ENCODE results near the gene CFH.
"Not testable (repeated sequence)": the region's sequence is repeated elsewhere in the genome, so short reads cannot be mapped to it uniquely, and the experiment has no call there.

The CFH gene

GRCh38 chr1:196651637-196652215 is at the start of gene CFH:
CFH (plus strand) TSS chr1:196652043; CDS start chr1:196652118, 75 bp downstream.
- DNase-seq (ENCODE audit: low read depth in 2 of 2): no peak

GRCh38 chr1:196603651-196604050 is 48.2 kb upstream of the CFH start:
- no peak for DNase-seq (ENCODE audit: low read depth in 2 of 2)

GRCh38 chr1:196607981-196608380 is 43.9 kb upstream of the CFH start:
- DNase-seq (ENCODE audit: low read depth in 2 of 2): no peak

GRCh38 chr1:196608390-196609369 is 43.2 kb upstream of the CFH start, which contains the start of gene KCNT2:
KCNT2 (minus strand) TSS chr1:196608440; CDS start chr1:196608309, 131 bp downstream.
- DNase-seq (ENCODE audit: low read depth in 2 of 2): no peak

GRCh38 chr1:196609370-196609737 is 42.5 kb upstream of the CFH start:
- no peak for DNase-seq (ENCODE audit: low read depth in 2 of 2)

DNA sequence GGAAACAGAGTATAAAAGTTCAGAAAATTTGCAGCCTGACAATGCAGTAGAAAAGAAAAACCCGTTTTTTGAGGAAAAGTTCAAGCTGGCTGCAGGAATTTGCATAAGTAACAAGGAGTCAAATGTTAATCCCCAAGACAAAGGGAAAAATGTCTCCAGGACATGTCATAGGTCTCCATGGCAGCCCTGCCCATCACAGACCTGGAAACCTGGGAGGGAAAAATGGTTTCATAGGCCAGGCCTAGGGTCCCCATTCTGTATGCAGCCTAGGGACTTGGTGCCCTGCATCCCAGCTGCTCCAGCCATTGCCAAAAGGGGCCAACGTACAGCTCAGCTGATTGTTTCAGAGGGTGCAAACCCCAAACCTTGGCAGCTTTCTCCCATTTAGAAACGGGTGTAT is 40.0 kb upstream of the CFH start:
- no peak for DNase-seq (ENCODE audit: low read depth in 2 of 2)

DNA sequence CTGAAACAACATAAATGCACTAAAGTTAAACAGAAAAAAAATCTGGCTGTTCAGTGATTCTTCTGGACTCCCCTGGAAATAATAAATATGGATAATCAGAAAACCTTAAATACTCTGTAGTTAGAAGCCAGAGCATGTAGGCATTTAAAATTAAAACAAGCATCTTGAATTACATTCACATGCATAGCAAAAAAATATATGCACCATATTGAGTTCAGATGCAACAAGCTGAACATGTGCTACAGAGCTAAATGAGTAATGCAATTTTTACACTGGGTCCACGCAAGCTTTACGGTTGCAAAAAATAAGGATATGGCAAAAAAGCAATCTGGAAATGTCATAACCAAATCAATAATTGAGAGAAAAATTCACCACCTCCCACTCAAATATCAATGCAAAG is 32.1 kb upstream of the CFH start:
- DNase-seq (ENCODE audit: low read depth in 2 of 2): no peak

DNA sequence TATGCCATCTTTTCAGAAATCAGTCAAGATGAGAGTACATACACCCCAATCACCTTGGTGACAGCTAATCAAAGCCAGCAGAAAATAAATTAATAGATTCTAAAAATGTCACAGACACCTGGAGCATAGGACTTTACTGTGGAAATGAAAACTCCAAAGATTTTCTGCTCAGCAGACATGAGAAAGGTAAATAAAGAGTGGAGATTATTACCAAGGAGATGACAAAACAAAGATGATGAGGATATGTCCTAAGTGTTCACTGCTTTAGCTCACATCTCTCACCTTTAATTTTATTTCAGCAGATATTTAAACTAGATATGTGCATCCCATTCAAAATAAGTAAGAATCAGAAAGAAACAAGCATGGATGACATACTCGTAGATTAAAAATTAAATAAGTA is 28.8 kb upstream of the CFH start:
- no peak for DNase-seq (ENCODE audit: low read depth in 2 of 2)

DNA sequence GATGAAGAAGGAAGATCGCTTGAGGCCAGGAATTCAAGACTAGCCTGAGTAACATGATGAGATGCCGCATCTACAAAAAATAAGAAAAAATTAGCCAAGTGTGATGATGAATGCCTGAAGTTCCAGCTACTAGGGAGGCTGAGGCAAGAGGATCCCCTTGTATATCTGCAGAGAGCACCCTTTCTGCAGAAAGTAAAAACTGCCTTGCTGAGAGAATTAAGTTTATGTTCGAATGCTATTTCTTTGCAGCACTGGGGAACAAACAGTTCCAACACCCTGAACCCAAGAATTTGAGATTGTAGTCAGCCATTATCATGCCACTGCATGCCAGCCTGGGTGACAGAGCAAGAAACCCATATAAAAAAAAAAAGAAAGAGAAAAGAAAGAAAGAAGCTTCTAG is 23.0 kb upstream of the CFH start:
- DNase-seq (ENCODE audit: low read depth in 2 of 2): no peak

- no peak for DNase-seq (ENCODE audit: low read depth in 2 of 2)
These were observed 14.2 kb upstream of the CFH start for GRCh38 chr1:196637606-196638005.

DNA sequence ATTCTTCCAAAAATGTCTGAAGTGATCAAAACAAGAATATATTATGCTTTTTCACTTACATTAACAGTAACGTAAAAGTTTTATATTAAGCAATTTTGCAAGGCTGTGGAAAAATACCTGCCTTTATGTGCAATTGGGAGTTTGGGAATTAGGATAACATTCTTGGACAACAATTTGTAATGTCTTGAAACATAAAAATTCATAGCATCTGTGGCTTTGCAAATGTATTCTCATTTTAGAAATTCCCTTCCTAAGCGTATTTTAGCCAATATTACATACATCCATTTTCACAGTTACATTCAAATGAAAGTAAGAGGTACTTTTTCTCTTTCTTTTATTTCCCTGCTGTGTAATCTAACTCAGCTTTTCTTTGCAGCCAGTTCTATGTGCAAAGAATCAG is 13.4 kb upstream of the CFH start:
- no peak for DNase-seq (ENCODE audit: low read depth in 2 of 2)

GRCh38 chr1:196639291-196639690 is 12.6 kb upstream of the CFH start:
- DNase-seq (ENCODE audit: low read depth in 2 of 2): not testable (repeated sequence)

DNA sequence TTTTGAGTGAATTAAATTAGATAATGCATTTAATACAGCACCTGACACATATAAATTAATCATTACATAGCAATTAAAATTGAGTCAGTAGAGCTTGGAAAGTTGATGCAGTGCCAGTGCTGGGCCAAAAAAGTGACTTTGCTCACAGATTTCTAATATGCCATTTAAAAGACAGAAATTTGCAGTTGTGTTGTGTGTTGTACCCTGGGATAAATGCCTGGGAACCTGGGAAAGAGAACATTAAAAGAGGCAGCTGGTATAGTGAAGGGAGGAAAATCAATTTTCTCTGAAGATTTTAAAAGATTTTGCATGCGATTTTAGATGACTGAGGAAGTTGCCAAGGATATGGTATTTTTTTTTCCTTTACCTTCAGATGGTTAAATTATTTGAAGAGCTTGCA is 10.9 kb upstream of the CFH start:
- DNase-seq (ENCODE audit: low read depth in 2 of 2): no peak

DNA sequence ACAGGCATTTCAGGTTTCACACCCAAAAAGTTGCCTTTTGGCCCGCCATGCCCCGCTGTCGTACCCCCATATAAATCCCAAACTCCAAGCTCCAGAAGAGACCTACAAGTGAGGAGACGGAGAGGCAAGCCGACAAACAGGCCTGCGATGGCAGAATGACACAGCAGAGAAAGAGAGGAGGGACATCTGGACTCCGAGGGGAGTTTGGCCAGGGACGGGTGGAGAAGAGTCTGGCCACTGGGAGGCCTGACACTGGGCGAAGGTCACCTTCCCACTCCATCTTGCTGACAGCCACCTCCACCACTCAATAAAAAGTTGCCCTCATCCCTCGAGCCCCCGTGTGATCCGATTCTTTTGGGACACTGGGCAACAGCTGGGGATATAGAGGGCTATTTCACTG is 1.9 kb upstream of the CFH start:
- no peak for DNase-seq (ENCODE audit: low read depth in 2 of 2)

DNA sequence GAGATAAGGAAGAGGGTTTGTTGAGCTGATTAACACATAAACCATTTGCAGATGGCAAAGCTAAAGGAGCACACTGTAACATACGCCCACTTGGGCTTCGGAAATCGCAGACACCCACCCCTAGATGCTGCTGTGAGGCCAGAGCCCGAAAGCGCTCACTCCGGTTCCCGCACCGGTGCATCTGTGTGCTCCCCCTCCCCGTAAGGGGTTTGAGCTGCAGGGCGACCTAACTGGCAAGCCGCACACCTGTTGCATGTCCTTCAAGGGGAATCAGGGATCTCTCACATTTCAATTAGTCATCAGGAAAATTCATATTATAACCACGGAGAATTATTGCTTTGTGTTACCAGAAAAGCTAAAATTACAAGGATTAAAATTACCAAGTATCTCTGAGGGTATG is 1.4 kb upstream of the CFH start:
- no peak for DNase-seq (ENCODE audit: low read depth in 2 of 2)

- no peak for DNase-seq (ENCODE audit: low read depth in 2 of 2)
These were observed 764 bp upstream of the CFH start for GRCh38 chr1:196651079-196651478.

DNA sequence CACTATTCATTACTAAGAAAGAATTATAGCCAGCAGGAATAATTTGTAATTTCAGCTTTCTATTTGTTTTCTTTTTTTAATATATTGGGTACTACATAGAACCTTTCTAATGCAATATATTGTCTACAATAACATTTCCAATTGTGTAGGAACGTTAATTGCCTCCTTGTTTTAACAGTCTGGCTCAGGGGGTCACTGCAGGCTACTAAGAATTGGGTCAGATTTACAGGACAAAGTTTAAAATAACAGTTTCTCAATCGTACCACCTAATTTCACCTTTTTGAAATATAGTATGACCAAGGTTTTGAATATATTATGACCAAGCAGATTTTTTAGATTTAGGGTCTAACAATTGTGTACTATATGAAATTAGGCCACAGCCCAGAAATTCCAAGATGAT is 2.4 kb downstream of the CFH start:
- DNase-seq (ENCODE audit: low read depth in 2 of 2): no peak

GRCh38 chr1:196655071-196655470 is 3.2 kb downstream of the CFH start:
- DNase-seq (ENCODE audit: low read depth in 2 of 2): no peak

DNA sequence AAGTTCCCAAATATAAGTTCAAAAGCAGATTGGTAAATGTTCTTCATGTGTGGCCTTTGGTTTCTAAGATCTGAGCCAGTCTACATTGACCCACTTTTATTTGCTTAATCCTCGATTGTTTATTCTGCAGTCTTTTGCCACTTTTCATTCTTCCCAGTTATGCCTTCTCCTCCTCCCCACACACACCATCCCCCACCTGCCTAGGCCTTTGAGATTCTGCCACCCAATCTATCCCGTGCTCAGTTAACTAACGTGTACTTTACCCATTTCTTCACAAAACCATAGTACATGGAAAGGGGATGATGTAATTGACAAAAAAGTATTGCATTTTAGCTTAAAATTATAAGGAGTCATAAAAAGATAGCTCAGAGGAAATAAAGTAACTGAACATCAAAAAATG is 3.7 kb downstream of the CFH start:
- DNase-seq (ENCODE audit: low read depth in 2 of 2): no peak

DNA sequence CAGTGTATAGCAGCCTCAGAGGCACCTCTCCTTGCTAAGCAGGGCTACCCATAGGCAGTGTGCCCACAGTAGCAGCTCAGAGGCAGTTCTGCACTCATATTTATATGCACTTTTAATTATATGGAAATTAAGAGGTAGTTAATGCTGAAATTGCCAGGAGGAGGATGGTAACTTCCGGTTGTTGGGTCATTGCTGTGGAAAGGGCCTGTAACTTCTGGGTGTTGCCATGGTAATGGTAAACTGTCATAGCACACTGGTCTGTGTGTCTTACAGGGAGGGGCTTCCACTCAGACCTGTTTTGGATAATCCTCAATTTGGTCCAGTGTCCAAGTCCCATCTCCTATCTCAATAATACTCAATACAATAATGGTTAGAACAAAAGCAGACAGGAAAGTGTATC is 7.6 kb downstream of the CFH start:
- DNase-seq (ENCODE audit: low read depth in 2 of 2): no peak

DNA sequence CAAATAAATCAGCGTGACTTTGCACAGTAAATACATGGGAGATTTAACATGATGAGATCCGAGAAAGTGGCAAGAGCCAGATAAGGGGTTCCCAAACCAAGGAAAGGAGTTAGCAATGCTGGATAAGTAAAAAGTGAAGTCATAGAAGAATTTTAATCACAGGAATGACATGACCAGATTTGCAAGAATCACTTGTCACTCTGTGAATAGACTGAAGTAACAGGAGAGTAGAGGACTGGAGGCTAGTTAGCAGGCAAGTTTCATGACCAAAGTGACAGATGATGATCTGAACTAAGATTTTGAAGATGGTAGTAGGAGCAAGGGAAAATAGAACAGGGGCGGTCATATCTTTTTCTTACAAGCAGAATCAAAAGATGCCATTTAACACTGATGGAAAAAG is 8.4 kb downstream of the CFH start:
- no peak for DNase-seq (ENCODE audit: low read depth in 2 of 2)

- no peak for DNase-seq (ENCODE audit: low read depth in 2 of 2)
These were observed 9.0 kb downstream of the CFH start for GRCh38 chr1:196660852-196661251.

GRCh38 chr1:196661345-196661744 is 9.5 kb downstream of the CFH start:
- no peak for DNase-seq (ENCODE audit: low read depth in 2 of 2)

Data from stimulated activated CD8-positive, alpha-beta memory T cell treated with anti-CD3 and anti-CD28 coated beads, Interleukin-15, amount 100 ng/mL, for 48 hours (primary cell).